GM10248 (cell line): ENCODE results near the gene IQCH.

Experiments used
- CTCF ChIA-PET: fragments of 300-600 bp; sonication (Branson Sonifier 250); formaldehyde crosslinking; extraction: SDS; loops from one replicate; lab custom pipeline; 2021; ENCODE audit warnings: antibody characterized with exemption; lab: Yijun Ruan, JAX
- POLR2A ChIA-PET: fragments of 350-650 bp; sonication (Branson Sonifier 250); formaldehyde crosslinking; extraction: SDS; loops from one replicate; lab custom pipeline; 2020; ENCODE audit warnings: antibody characterized with exemption; lab: Yijun Ruan, JAX
- DNase-seq: peaks from one replicate; pipeline ENCODE4 v3.0.0; 2012; ENCODE audit errors: extremely low spot score
- TF ChIP-seq, protein P1 (sequence below): IDR thresholded peaks from 2 replicates; pipeline ENCODE4 v1.5.1; 2012; ENCODE audit warnings: mild to moderate bottlenecking, low read depth; ENCODE audit errors: extremely low read depth, missing control alignments, control extremely low read depth

The IQCH gene

DNA sequence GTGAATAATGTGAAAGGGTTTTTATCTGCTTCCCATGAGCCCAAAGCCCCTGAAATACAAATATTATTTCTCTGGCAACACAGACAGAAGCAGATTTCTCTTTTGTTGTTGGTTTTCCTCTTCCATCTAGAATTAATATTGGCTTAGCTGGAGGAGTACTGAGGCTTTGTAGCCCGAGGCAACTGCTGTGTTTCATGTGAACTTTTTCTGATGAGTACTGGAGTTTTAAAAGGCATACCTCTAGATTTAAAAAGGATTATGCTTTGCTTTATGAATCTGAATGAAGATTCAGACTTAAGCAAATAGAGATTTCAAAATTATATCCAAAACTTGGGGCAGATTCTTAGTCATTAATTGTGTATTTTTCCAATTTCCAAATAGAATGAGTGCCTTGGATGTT is 50.9 kb downstream of the IQCH start:
- POLR2A ChIA-PET: no interaction called here
- CTCF ChIA-PET: interaction anchor here (1.4 to 7.4 kb wide), 3 partner anchors 309 to 359 kb away, joined by 5 to 65 read pairs (median 5); no protein-coding TSS in a partner anchor
- DNase-seq: no peak
- TF ChIP-seq, protein P1, sequence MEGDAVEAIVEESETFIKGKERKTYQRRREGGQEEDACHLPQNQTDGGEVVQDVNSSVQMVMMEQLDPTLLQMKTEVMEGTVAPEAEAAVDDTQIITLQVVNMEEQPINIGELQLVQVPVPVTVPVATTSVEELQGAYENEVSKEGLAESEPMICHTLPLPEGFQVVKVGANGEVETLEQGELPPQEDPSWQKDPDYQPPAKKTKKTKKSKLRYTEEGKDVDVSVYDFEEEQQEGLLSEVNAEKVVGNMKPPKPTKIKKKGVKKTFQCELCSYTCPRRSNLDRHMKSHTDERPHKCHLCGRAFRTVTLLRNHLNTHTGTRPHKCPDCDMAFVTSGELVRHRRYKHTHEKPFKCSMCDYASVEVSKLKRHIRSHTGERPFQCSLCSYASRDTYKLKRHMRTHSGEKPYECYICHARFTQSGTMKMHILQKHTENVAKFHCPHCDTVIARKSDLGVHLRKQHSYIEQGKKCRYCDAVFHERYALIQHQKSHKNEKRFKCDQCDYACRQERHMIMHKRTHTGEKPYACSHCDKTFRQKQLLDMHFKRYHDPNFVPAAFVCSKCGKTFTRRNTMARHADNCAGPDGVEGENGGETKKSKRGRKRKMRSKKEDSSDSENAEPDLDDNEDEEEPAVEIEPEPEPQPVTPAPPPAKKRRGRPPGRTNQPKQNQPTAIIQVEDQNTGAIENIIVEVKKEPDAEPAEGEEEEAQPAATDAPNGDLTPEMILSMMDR: no peak

DNA sequence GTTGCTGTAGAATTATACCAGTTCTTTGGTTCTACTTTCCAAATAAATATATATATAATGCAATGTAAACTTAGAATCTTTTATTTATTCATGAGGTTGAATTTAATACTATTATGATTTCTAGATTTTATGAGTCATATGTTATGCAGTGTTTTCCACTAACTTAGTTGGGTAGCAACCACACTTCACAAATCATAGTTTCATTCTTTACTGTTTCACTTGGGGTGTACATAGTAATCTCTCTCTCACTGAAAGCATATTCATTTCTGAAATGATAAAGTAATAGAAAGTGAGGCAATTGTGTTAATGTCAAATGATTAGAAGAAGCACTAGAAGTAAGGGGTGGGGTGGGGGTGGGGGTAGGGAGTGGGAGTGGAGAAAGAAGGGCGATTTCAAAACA is 52.6 kb downstream of the IQCH start:
- TF ChIP-seq, protein P1: no peak
- ChIA-PET POLR2A (no interaction called here), CTCF (no interaction called here)
- DNase-seq: no peak

- ChIA-PET POLR2A (no interaction called here), CTCF (interaction anchor here (0.9 to 1.4 kb wide), 2 partner anchors 360 to 369 kb away, joined by 3 to 4 read pairs; no protein-coding TSS in a partner anchor)
- no peak for DNase-seq
- TF ChIP-seq, protein P1: no peak
These were observed 53.5 kb downstream of the IQCH start for GRCh38 chr15:67307889-67308597.

- no peak for DNase-seq
- ChIA-PET POLR2A (no interaction called here), CTCF (interaction anchor here (1.1 kb wide), 1 partner anchor 365 kb away, joined by 3 read pairs; no protein-coding TSS in a partner anchor)
- TF ChIP-seq, protein P1: no peak
These were observed 57.1 kb downstream of the IQCH start for GRCh38 chr15:67311731-67312130.

DNA sequence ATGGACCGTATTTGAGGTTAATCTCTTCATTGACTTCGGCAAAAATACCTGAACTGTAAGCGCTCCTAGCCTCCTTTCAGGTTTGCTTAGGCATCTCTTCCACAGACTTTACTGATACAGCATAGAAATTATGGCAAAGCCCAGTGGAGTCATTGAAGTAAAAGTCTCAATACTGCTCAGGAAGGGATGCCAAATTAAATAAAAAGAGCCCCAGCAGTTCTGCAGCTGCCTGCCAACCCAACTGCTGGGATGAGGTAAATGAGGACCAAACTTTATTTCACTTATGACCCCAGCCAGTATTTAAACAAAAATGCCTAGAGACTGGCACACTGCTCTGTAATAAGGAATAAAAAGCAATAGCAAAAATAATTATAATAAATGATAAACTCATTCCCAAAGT is 65.4 kb downstream of the IQCH start:
- POLR2A ChIA-PET: no interaction called here
- DNase-seq: no peak
- CTCF ChIA-PET: interaction anchor here (1.2 to 1.8 kb wide), 3 partner anchors 10 to 16 kb away, joined by 3 to 6 read pairs (median 5); no protein-coding TSS in a partner anchor
- TF ChIP-seq, protein P1: no peak

DNA sequence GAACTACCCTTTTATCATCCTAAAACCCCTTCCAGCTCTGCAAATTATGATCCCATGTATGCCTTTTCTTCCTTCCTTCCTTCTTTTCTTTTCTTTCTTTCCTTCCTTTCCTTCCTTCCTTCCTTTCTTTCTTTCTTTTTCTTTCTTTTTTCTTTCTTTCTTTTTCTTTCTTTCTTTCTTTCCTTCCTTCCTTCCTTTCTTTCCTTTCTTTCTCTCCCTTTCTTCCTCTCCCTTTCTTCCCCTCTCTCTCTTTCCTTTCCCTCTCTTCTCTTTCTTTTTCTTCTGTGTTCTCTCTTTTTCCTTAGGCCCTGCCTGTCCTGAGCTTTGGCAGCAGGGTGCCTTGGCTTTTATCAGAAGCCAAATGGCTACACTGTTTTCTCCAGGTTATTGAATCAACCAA is 66.8 kb downstream of the IQCH start:
- ChIA-PET POLR2A (no interaction called here), CTCF (interaction anchor here (1.2 to 1.8 kb wide), 3 partner anchors 11 to 17 kb away, joined by 3 to 6 read pairs (median 5); no protein-coding TSS in a partner anchor)
- TF ChIP-seq, protein P1: no peak

More for the DNA sequence above, 66.8 kb downstream of the IQCH start:
- no peak for DNase-seq
